Large intestine (tissue), 3 donors: ENCODE data around the gene FAM171A1. TPM values are rescaled to one million over a fixed set of nuclear protein-coding genes. Genes with fewer than 3 reads are reported as not detected.
"Not testable (repeated sequence)": the region's sequence is repeated elsewhere in the genome, so short reads cannot be mapped to it uniquely, and the experiment has no call there.

ENCODE experiments used
- DNase-seq, 2 donors: peaks; one replicate each; pipeline versions ENCODE4 v3.0.0 to v3.0.0-alpha.2; 2013
- H3K27ac ChIP-seq: one replicate; pipeline ENCODE4 v1.5.1; 2013; ENCODE audit warnings: low read length
- H3K27me3 ChIP-seq: 2 replicates; pipeline ENCODE4 v1.6.1; 2013; ENCODE audit warnings: low read length; ENCODE audit not compliant: control insufficient read depth, insufficient read depth
- H3K36me3 ChIP-seq: 2 replicates; pipeline ENCODE4 v1.6.1; 2013; ENCODE audit warnings: low read length; ENCODE audit not compliant: control insufficient read depth, insufficient read depth
- H3K4me1 ChIP-seq: one replicate; pipeline ENCODE4 v1.6.1; 2013; ENCODE audit warnings: low read length; ENCODE audit not compliant: control insufficient read depth, insufficient read depth
- H3K4me3 ChIP-seq: one replicate; pipeline ENCODE4 v1.5.1; 2013; ENCODE audit warnings: low read length
- H3K9me3 ChIP-seq: one replicate; pipeline ENCODE4 v1.6.1; 2013; ENCODE audit warnings: mild to moderate bottlenecking, low read depth, low read length, moderate library complexity; ENCODE audit not compliant: control insufficient read depth
- WGBS: methylation state at CpG from one replicate; pipeline ENCODE4 v1.1.5; 2013; ENCODE audit warnings: low lambda C conversion rate; ENCODE audit not compliant: insufficient coverage; 5-methylcytosine and 5-hydroxymethylcytosine counted together
- polyA plus RNA-seq: library from polyadenylated mRNA; unstranded; fragments of 120-200 nt; gene quantifications from one replicate; pipeline ENCODE4 v1.2.1, GENCODE V29; 2013

The FAM171A1 gene
- polyA plus RNA-seq, 1 donor = 25.4 TPM

GRCh38 chr10:15311569-15312280 is 59.4 kb downstream of the FAM171A1 start:
- DNase-seq = peak in 1 of 2 donors; percentile 41
- Histone ChIP-seq H3K36me3 (no peaks in the 10 kb centered on the region), H3K27ac (peak overlapping the region; percentile 8), H3K9me3 (no peaks in the 10 kb centered on the region), H3K27me3 (no peaks in the 10 kb centered on the region), H3K4me3 (no peak overlapping the region), H3K4me1 (peaks cover 22% of the 10 kb centered on the region)
- WGBS = 80% methylated on average over 1 of the region's 12 CpGs

- no peaks in the 10 kb centered on the region for H3K36me3 ChIP-seq
- H3K4me1 ChIP-seq = peaks cover 22% of the 10 kb centered on the region
- H3K27ac ChIP-seq = no peak overlapping the region
- no peak overlapping the region for H3K4me3 ChIP-seq
- H3K9me3 ChIP-seq = no peaks in the 10 kb centered on the region
- WGBS = 100% methylated on average over 1 of the region's 5 CpGs
- DNase-seq = no peak
- no peaks in the 10 kb centered on the region for H3K27me3 ChIP-seq
These were observed 60.1 kb downstream of the FAM171A1 start for GRCh38 chr10:15310776-15311568.

- Histone ChIP-seq H3K9me3 (no peaks in the 10 kb centered on the region), H3K36me3 (no peaks in the 10 kb centered on the region), H3K4me1 (peaks cover 17% of the 10 kb centered on the region), H3K4me3 (no peak overlapping the region), H3K27ac (no peak overlapping the region), H3K27me3 (no peaks in the 10 kb centered on the region)
- DNase-seq = no peak
- WGBS = no CpG with 5 or more reads among the region's 10 CpGs
These were observed 61.9 kb downstream of the FAM171A1 start for GRCh38 chr10:15309221-15309620.

GRCh38 chr10:15306735-15307280 is 64.3 kb downstream of the FAM171A1 start:
- no CpG with 5 or more reads among the region's 8 CpGs for WGBS
- Histone ChIP-seq H3K36me3 (no peaks in the 10 kb centered on the region), H3K4me3 (no peak overlapping the region), H3K27ac (no peak overlapping the region), H3K27me3 (no peaks in the 10 kb centered on the region), H3K9me3 (no peaks in the 10 kb centered on the region), H3K4me1 (no peaks in the 10 kb centered on the region)
- DNase-seq = no peak

- H3K4me1 ChIP-seq = no peaks in the 10 kb centered on the region
- WGBS = no CpG with 5 or more reads among the region's 6 CpGs
- no peaks in the 10 kb centered on the region for H3K9me3 ChIP-seq
- no peak for DNase-seq
- H3K4me3 ChIP-seq = no peak overlapping the region
- H3K27me3 ChIP-seq = no peaks in the 10 kb centered on the region
- no peaks in the 10 kb centered on the region for H3K36me3 ChIP-seq
- H3K27ac ChIP-seq = no peak overlapping the region
These were observed 65.5 kb downstream of the FAM171A1 start for GRCh38 chr10:15305634-15306033.

- no peaks in the 10 kb centered on the region for H3K36me3 ChIP-seq
- H3K27me3 ChIP-seq = no peaks in the 10 kb centered on the region
- no peaks in the 10 kb centered on the region for H3K4me1 ChIP-seq
- no peak for DNase-seq
- WGBS = no CpG with 5 or more reads among the region's 2 CpGs
- no peak overlapping the region for H3K27ac ChIP-seq
- no peaks in the 10 kb centered on the region for H3K9me3 ChIP-seq
- H3K4me3 ChIP-seq = no peak overlapping the region
These were observed 65.9 kb downstream of the FAM171A1 start for GRCh38 chr10:15305161-15305560.

GRCh38 chr10:15302188-15302956 is 68.7 kb downstream of the FAM171A1 start:
- H3K27me3 ChIP-seq, H3K4me3 ChIP-seq, H3K27ac ChIP-seq, H3K36me3 ChIP-seq, H3K9me3 ChIP-seq, DNase-seq, H3K4me1 ChIP-seq: not testable (repeated sequence)
- WGBS = 100% methylated on average over 2 of the region's 15 CpGs

GRCh38 chr10:15300697-15301096 is 70.4 kb downstream of the FAM171A1 start:
- WGBS = 100% methylated on average over 2 of the region's 4 CpGs
- Histone ChIP-seq H3K4me3 (no peak overlapping the region), H3K27me3 (no peaks in the 10 kb centered on the region), H3K27ac (no peak overlapping the region), H3K36me3 (no peaks in the 10 kb centered on the region), H3K9me3 (no peaks in the 10 kb centered on the region), H3K4me1 (no peaks in the 10 kb centered on the region)
- DNase-seq = no peak

- Histone ChIP-seq H3K27ac (no peak overlapping the region), H3K27me3 (no peaks in the 10 kb centered on the region), H3K4me1 (no peaks in the 10 kb centered on the region), H3K4me3 (no peak overlapping the region), H3K36me3 (no peaks in the 10 kb centered on the region), H3K9me3 (no peaks in the 10 kb centered on the region)
- no peak for DNase-seq
- no CpG with 5 or more reads among the region's 2 CpGs for WGBS
These were observed 70.9 kb downstream of the FAM171A1 start for GRCh38 chr10:15300145-15300544.

- no peaks in the 10 kb centered on the region for H3K27me3 ChIP-seq
- no peaks in the 10 kb centered on the region for H3K9me3 ChIP-seq
- H3K27ac ChIP-seq = no peak overlapping the region
- no CpG with 5 or more reads among the region's 6 CpGs for WGBS
- H3K4me1 ChIP-seq = no peaks in the 10 kb centered on the region
- H3K4me3 ChIP-seq = no peak overlapping the region
- no peaks in the 10 kb centered on the region for H3K36me3 ChIP-seq
- no peak for DNase-seq
These were observed 74.4 kb downstream of the FAM171A1 start for GRCh38 chr10:15296701-15297100.
